ENCODE measurements around the gene A4GNT. TPM values are rescaled to one million over a fixed set of nuclear protein-coding genes. Genes with fewer than 3 reads are reported as not detected.

A4GNT gene
- total RNA-seq, 1 donor from 2014 or later = not detected

- Mint-ChIP-seq H3K4me1 (ENCODE audit: low read depth) (no peaks in the 10 kb centered on the region), H3K4me3 (no peak overlapping the region), H3K9me3 (no peaks in the 10 kb centered on the region), H3K27me3 (ENCODE audit: insufficient read depth) (peaks cover 28% of the 10 kb centered on the region), H3K36me3 (ENCODE audit: low read depth) (no peaks in the 10 kb centered on the region), H3K27ac (no peak overlapping the region)
- DNase-seq (ENCODE audit: low spot score) = no peak
- intact Hi-C loops (cut with micrococcal nuclease) = no loop called here
Observed at GRCh38 chr3:138137861-138138260, 5.7 kb upstream of the A4GNT start.

- Mint-ChIP-seq H3K36me3 (ENCODE audit: low read depth) (no peaks in the 10 kb centered on the region), H3K27ac (no peak overlapping the region), H3K9me3 (no peaks in the 10 kb centered on the region), H3K4me1 (ENCODE audit: low read depth) (no peaks in the 10 kb centered on the region), H3K27me3 (ENCODE audit: insufficient read depth) (peaks cover 34% of the 10 kb centered on the region), H3K4me3 (no peak overlapping the region)
- DNase-seq (ENCODE audit: low spot score) = no peak
- intact Hi-C loops (cut with micrococcal nuclease) = no loop called here
Observed at GRCh38 chr3:138136201-138136600, 4.0 kb upstream of the A4GNT start.

GRCh38 chr3:138135833-138136194, 3.6 kb upstream of the A4GNT start:
- Mint-ChIP-seq H3K27ac (no peak overlapping the region), H3K27me3 (ENCODE audit: insufficient read depth) (peaks cover 33% of the 10 kb centered on the region), H3K9me3 (no peaks in the 10 kb centered on the region), H3K36me3 (ENCODE audit: low read depth) (no peaks in the 10 kb centered on the region), H3K4me3 (no peak overlapping the region), H3K4me1 (ENCODE audit: low read depth) (no peaks in the 10 kb centered on the region)
- intact Hi-C loops (cut with micrococcal nuclease) = no loop called here
- DNase-seq (ENCODE audit: low spot score) = no peak

- no peaks in the 10 kb centered on the region for H3K36me3 Mint-ChIP-seq (ENCODE audit: low read depth)
- H3K9me3 Mint-ChIP-seq = no peaks in the 10 kb centered on the region
- no peak overlapping the region for H3K27ac Mint-ChIP-seq
- peaks cover 33% of the 10 kb centered on the region for H3K27me3 Mint-ChIP-seq (ENCODE audit: insufficient read depth)
- intact Hi-C loops (cut with micrococcal nuclease) = no loop called here
- DNase-seq (ENCODE audit: low spot score) = no peak
- no peak overlapping the region for H3K4me3 Mint-ChIP-seq
- no peaks in the 10 kb centered on the region for H3K4me1 Mint-ChIP-seq (ENCODE audit: low read depth)
Observed at GRCh38 chr3:138135146-138135832, 3.1 kb upstream of the A4GNT start.

DNA sequence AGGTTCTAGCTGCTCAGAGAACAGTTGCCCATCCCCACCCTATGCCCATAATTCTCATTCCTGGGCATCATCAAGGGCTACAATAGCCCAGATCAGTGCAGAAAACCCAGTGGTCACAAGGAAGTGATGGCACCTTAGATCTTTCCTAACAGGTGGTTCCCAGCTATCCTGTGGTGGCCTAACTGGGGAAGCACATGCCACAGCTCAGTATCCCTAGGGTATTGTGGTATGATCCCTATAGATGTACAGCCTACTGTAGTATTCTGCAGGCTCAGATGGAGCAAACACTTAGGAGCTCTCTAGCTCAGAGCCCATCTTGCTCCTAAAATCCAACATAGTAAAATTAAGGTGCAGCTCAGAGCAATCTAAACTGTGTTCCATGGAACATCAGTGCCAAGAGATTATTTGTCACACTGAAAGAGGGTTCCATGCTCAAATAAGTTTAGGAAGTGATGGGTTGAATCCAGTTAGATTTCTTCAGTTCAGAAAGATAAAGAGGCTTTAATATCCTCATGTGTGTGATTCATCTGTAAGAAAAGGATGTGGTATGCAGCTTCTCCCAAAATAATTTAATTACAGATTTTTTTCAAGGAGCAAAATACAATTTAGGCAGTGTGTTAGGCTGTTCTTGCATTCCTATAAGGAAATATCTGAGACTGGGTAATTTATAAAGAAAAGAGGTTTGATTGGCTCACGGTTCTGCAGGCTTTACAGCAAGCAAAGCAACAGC, 4.4 kb downstream of the A4GNT start:
- no peaks in the 10 kb centered on the region for H3K36me3 Mint-ChIP-seq (ENCODE audit: low read depth)
- no peak overlapping the region for H3K27ac Mint-ChIP-seq
- intact Hi-C loops (cut with micrococcal nuclease) = no loop called here
- no peak for DNase-seq (ENCODE audit: low spot score)
- H3K4me3 Mint-ChIP-seq = no peak overlapping the region
- no peaks in the 10 kb centered on the region for H3K9me3 Mint-ChIP-seq
- no peaks in the 10 kb centered on the region for H3K4me1 Mint-ChIP-seq (ENCODE audit: low read depth)
- peaks cover 20% of the 10 kb centered on the region for H3K27me3 Mint-ChIP-seq (ENCODE audit: insufficient read depth)

GRCh38 chr3:138125548-138126221, 6.5 kb downstream of the A4GNT start:
- Mint-ChIP-seq H3K27me3 (ENCODE audit: insufficient read depth) (peaks cover 13% of the 10 kb centered on the region), H3K4me1 (ENCODE audit: low read depth) (no peaks in the 10 kb centered on the region), H3K9me3 (no peaks in the 10 kb centered on the region), H3K27ac (no peak overlapping the region), H3K36me3 (ENCODE audit: low read depth) (no peaks in the 10 kb centered on the region), H3K4me3 (no peak overlapping the region)
- no peak for DNase-seq (ENCODE audit: low spot score)
- intact Hi-C loops (cut with micrococcal nuclease) = no loop called here

DNA sequence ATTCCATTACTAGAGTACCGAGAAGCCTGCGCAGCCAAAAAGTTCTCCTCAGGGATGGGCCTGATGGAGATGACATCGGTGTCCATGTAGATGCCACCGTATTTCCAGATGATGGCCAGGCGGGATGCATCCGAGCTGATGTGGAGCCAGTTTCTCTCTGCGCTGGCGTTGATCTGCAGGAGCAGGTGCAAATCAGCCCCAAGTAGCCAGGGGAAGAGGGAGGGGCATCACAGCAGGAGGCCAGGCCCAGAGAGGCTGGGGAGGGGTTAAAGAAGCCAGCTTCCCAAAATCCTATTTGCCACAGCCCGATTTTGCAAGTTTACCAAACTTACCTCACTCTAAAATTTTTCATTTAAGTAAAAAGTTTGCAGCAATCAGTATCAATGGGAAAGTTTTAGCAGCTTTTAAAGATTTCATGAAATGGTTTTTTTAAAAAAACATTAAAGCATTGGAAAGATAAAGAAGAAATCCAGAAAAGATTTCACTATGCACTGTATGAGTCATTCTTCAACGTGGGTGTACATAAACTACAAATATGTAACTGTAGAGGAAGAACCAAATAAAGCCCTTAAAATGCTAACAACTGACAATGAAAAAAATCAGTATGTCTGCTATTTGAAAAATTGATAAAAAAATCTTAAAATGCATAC, 7.4 kb downstream of the A4GNT start:
- Mint-ChIP-seq H3K27me3 (ENCODE audit: insufficient read depth) (peaks cover 16% of the 10 kb centered on the region), H3K4me3 (no peak overlapping the region), H3K36me3 (ENCODE audit: low read depth) (no peaks in the 10 kb centered on the region), H3K9me3 (no peaks in the 10 kb centered on the region), H3K4me1 (ENCODE audit: low read depth) (no peaks in the 10 kb centered on the region), H3K27ac (no peak overlapping the region)
- intact Hi-C loops (cut with micrococcal nuclease) = no loop called here
- no peak for DNase-seq (ENCODE audit: low spot score)

DNA sequence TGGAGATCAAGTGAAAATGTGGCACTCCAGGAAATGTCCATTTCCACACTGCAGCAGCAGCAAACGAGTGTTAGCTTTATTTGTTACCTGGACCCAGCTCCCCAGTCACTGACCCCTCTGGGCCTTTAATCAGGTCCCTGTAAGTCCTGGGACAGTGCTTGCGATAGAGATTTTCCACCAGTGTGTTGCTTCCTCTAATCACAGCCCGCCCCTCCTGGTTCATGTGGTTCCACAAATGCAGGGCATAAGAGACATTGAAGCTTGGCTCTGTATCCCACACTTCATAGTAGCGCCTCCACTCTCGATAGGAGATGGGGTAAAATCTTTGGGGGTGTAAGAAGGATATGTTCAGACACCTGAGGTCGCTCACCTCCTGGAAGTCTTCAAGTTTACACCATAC, 8.0 kb downstream of the A4GNT start:
- no peaks in the 10 kb centered on the region for H3K9me3 Mint-ChIP-seq
- H3K27me3 Mint-ChIP-seq (ENCODE audit: insufficient read depth) = peaks cover 16% of the 10 kb centered on the region
- no peak overlapping the region for H3K27ac Mint-ChIP-seq
- no peak for DNase-seq (ENCODE audit: low spot score)
- no peaks in the 10 kb centered on the region for H3K4me1 Mint-ChIP-seq (ENCODE audit: low read depth)
- H3K36me3 Mint-ChIP-seq (ENCODE audit: low read depth) = no peaks in the 10 kb centered on the region
- H3K4me3 Mint-ChIP-seq = no peak overlapping the region
- intact Hi-C loops (cut with micrococcal nuclease) = no loop called here

DNA sequence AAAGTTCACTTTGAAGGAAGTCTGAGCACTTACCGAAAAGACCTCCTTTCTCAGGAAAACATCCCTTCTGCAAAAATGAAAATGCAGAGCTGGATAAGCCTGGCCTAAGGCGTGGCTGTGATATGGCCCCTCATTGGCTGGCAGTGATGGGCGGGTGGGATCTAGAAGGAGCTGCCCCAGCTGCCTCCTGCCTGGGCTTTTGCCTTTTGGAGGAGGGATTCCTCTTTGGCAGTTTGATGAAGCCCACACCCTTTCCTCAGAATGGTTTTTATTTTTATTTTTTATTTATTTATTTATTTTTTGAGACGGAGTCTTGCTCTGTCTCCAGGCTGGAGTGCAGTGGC, 12.8 kb downstream of the A4GNT start:
- peaks cover 3% of the 10 kb centered on the region for H3K36me3 Mint-ChIP-seq (ENCODE audit: low read depth)

GRCh38 chr3:138118612-138119422, 13.4 kb downstream of the A4GNT start:
- H3K4me3 Mint-ChIP-seq = no peak overlapping the region
- no peaks in the 10 kb centered on the region for H3K9me3 Mint-ChIP-seq
- H3K27me3 Mint-ChIP-seq (ENCODE audit: insufficient read depth) = peaks cover 27% of the 10 kb centered on the region
- peaks cover 14% of the 10 kb centered on the region for H3K4me1 Mint-ChIP-seq (ENCODE audit: low read depth)
- H3K27ac Mint-ChIP-seq = no peak overlapping the region
- intact Hi-C loops (cut with micrococcal nuclease) = loop anchor here (1.0 kb wide), 1 partner anchor 51 kb away; no protein-coding TSS in a partner anchor
- peak; percentile 34 for DNase-seq (ENCODE audit: low spot score)
- H3K36me3 Mint-ChIP-seq (ENCODE audit: low read depth) = peaks cover 3% of the 10 kb centered on the region

More for the DNA sequence above, 12.8 kb downstream of the A4GNT start:
- no peak for DNase-seq (ENCODE audit: low spot score)
- intact Hi-C loops (cut with micrococcal nuclease) = loop anchor here (1.0 kb wide), 1 partner anchor 51 kb away; no protein-coding TSS in a partner anchor
- Mint-ChIP-seq H3K27me3 (ENCODE audit: insufficient read depth) (peaks cover 24% of the 10 kb centered on the region), H3K9me3 (no peaks in the 10 kb centered on the region), H3K4me3 (no peak overlapping the region), H3K27ac (no peak overlapping the region), H3K4me1 (ENCODE audit: low read depth) (peaks cover 14% of the 10 kb centered on the region)

GRCh38 chr3:138114988-138115971, 16.9 kb downstream of the A4GNT start, which contains the start of gene DZIP1L:
DZIP1L (minus strand) TSS chr3:138115608; CDS start chr3:138103971, 11,637 bp downstream.
- peaks cover 22% of the 10 kb centered on the region for H3K27me3 Mint-ChIP-seq (ENCODE audit: insufficient read depth)
- peaks cover 3% of the 10 kb centered on the region for H3K36me3 Mint-ChIP-seq (ENCODE audit: low read depth)
- DNase-seq (ENCODE audit: low spot score) = peak; percentile 12
- peak within 1 kb of the TSS; percentile 79 for H3K4me3 Mint-ChIP-seq
- H3K27ac Mint-ChIP-seq = no peak within 1 kb of the TSS
- intact Hi-C loops (cut with micrococcal nuclease) = no loop called here
- H3K4me1 Mint-ChIP-seq (ENCODE audit: low read depth) = peaks cover 14% of the 10 kb centered on the region
- no peaks in the 10 kb centered on the region for H3K9me3 Mint-ChIP-seq

Measured in activated T-helper 1 cell treated with anti-CD3 and anti-CD28 coated beads, Interleukin-12 subunit alpha, Interleukin-12 subunit beta, Interleukin-2, Interleukin-4 antibody, amounts not matched to agents 30 ng/mL and 10 ng/mL and 1 ng/mL, durations not matched to agents 14 hours and 24 hours and 36 hours (primary cell).